ENCODE measurements around the gene ZCCHC24.
A peak's percentile ranks its signal among the peaks of the same experiment; 100 is the strongest.

Gene ZCCHC24

DNA sequence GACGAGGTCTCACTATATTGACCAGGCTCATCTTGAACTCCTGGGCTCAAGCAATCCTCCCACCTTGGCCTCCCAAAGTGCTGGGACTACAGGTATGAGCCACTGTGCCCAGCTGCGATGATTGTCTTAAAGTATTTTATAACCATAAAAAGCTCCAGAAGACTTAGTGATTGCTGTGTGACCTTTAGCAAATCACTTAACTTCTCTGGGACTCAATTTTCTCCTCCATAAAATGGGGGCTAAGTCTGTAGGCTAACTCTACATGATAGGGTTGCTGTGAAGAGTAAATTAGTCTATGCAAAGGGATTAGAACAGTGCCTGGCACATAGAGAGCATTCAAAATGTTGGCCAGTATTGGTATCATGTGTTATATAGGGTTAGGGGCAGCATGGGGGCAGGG lies 55.4 kb downstream of the ZCCHC24 start:
- Histone ChIP-seq H3K23ac (ENCODE audit: low read length in 2 of 2) (no peak overlapping the region), H3K4me2 (ENCODE audit: low read length, poor library complexity, severe bottlenecking) (no peak overlapping the region), H2BK5ac (ENCODE audit: low read depth, low read length, poor library complexity, severe bottlenecking) (no peak overlapping the region), H3K9ac (ENCODE audit: low read length) (no peak overlapping the region), H2BK120ac (ENCODE audit: low read depth, low read length) (no peak overlapping the region), H3K27me3 (ENCODE audit: control insufficient read depth in 1 of 2, insufficient read depth in 1 of 2, low read length in 2 of 2) (no peaks in the 10 kb centered on the region), H2AK5ac (ENCODE audit: low read length, severe bottlenecking) (no peak overlapping the region), H3K79me1 (replicated peaks; ENCODE audit: low read length, poor library complexity, severe bottlenecking) (peaks cover 29% of the 10 kb centered on the region), H2BK12ac (ENCODE audit: low read length in 2 of 2) (no peak overlapping the region), H3K36me3 (ENCODE audit: control insufficient read depth in 1 of 2, insufficient read depth in 2 of 2, low read depth in 1 of 2, low read length in 2 of 2) (peaks cover 84 to 88% of the 10 kb centered on the region in 2 experiments), H4K91ac (ENCODE audit: low read length) (no peak overlapping the region), H3K4ac (ENCODE audit: low read depth in 1 of 2, low read length in 2 of 2) (no peak overlapping the region), H2AFZ (ENCODE audit: low read depth, low read length) (no peak overlapping the region), H3K4me1 (ENCODE audit: control insufficient read depth, insufficient read depth, low read depth, low read length) (peaks cover 22% of the 10 kb centered on the region), H3K18ac (ENCODE audit: low read depth in 1 of 2, low read length in 2 of 2) (no peak overlapping the region), H3K27ac (ENCODE audit: low read length, poor library complexity, severe bottlenecking) (no peak overlapping the region), H4K8ac (ENCODE audit: low read length) (no peak overlapping the region), H3K9me3 (ENCODE audit: control insufficient read depth, low read length) (no peaks in the 10 kb centered on the region), H3K14ac (ENCODE audit: low read length in 2 of 2) (no peak overlapping the region), H2BK15ac (ENCODE audit: low read depth, poor library complexity, severe bottlenecking) (no peak overlapping the region), H3K4me3 (ENCODE audit: insufficient read depth in 1 of 2, low read depth in 1 of 2, low read length in 2 of 2) (no peak overlapping the region)
- DNase-seq: no peak
- 100% methylated on average over 1 of the region's 2 CpGs for WGBS

DNA sequence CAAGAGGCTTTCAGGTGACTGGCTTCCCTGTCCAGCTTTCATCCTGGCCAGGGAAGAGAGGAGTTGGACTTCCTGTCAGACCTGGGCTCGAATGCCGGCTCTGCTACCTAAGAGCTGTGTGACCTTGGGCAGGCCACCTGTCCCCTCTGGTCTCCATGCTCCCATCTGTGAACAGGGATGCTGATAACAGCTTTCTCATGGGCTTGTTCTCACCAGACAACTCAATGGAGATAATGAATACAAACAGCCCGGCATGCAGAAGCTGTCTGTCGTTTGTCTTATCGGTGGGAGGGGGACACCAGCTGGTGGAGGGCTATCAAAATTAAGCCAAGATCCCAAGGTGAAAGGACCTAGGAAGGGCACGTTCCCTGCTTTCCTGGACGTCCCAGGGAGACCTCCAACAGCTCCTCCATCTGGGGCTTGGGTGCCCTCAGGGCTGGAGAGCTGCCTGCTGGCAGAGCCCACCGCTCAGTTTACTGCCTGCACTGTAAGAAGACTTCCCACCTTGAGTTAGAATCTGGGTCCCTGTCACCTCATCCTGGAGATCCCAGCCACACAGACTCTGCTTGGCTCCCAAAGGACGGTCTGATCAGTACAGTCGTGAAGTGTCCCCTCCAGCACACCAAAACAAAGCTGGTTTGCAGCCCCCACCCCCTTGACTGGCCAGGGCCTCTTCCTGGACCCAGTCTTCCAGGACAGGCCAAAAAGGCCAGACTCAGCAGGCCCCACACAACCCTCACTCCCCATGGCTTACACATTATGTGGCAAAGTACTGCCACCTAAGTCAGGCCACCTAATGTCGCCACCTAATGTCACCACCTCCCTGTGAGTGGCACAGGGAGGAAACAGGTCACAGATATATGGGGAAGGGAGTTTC lies 57.2 kb downstream of the ZCCHC24 start:
- Histone ChIP-seq H3K27me3 (ENCODE audit: control insufficient read depth in 1 of 2, insufficient read depth in 1 of 2, low read length in 2 of 2) (no peaks in the 10 kb centered on the region), H3K36me3 (ENCODE audit: control insufficient read depth in 1 of 2, insufficient read depth in 2 of 2, low read depth in 1 of 2, low read length in 2 of 2) (peaks cover 79 to 87% of the 10 kb centered on the region in 2 experiments), H3K23ac (ENCODE audit: low read length in 2 of 2) (no peak overlapping the region), H3K4ac (ENCODE audit: low read depth in 1 of 2, low read length in 2 of 2) (peak overlapping the region in 1 of 2 experiments; percentile 20), H4K91ac (ENCODE audit: low read length) (peak overlapping the region; percentile 12), H4K8ac (ENCODE audit: low read length) (no peak overlapping the region), H2BK15ac (ENCODE audit: low read depth, poor library complexity, severe bottlenecking) (peak overlapping the region; percentile 12), H2BK12ac (ENCODE audit: low read length in 2 of 2) (no peak overlapping the region), H3K4me3 (ENCODE audit: insufficient read depth in 1 of 2, low read depth in 1 of 2, low read length in 2 of 2) (no peak overlapping the region), H2AK5ac (ENCODE audit: low read length, severe bottlenecking) (no peak overlapping the region), H3K27ac (ENCODE audit: low read length, poor library complexity, severe bottlenecking) (no peak overlapping the region), H3K9ac (ENCODE audit: low read length) (no peak overlapping the region), H3K4me1 (ENCODE audit: control insufficient read depth, insufficient read depth, low read depth, low read length) (peaks cover 30% of the 10 kb centered on the region), H3K9me3 (ENCODE audit: control insufficient read depth, low read length) (no peaks in the 10 kb centered on the region), H2BK5ac (ENCODE audit: low read depth, low read length, poor library complexity, severe bottlenecking) (no peak overlapping the region), H2BK120ac (ENCODE audit: low read depth, low read length) (no peak overlapping the region), H3K4me2 (ENCODE audit: low read length, poor library complexity, severe bottlenecking) (no peak overlapping the region), H3K18ac (ENCODE audit: low read depth in 1 of 2, low read length in 2 of 2) (no peak overlapping the region), H3K14ac (ENCODE audit: low read length in 2 of 2) (no peak overlapping the region), H3K79me1 (replicated peaks; ENCODE audit: low read length, poor library complexity, severe bottlenecking) (peaks cover 23% of the 10 kb centered on the region), H2AFZ (ENCODE audit: low read depth, low read length) (no peak overlapping the region)
- WGBS: 86% methylated on average over 11 of the region's 11 CpGs
- DNase-seq: no peak

DNA sequence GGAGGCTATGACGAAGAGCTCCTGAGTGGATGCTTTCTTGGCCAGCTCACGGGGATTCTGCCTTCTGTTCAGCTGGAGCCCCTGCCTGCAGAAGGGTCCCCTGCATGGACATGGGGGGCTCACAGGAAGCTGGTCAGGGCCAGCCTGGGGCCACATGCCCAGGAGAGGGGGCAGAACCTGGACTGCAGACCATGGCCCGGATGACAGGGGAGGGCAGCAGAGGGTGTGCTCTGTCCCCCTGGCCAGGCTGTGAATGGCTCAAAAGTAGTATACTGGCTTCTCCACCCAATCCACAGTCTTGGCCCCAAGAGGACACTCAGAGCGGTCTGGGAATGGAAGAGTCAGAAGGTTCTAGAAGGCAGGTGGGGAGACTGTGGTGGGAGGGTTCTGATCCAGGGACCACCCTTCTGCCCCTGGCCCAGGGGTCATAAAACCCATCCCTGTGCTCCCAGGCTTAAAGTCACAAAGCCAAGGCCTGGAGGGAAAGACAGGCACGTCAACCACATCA lies 57.9 kb downstream of the ZCCHC24 start:
- Histone ChIP-seq H3K4me2 (ENCODE audit: low read length, poor library complexity, severe bottlenecking) (no peak overlapping the region), H3K9ac (ENCODE audit: low read length) (peak overlapping the region; percentile 37), H3K79me1 (replicated peaks; ENCODE audit: low read length, poor library complexity, severe bottlenecking) (peaks cover 21% of the 10 kb centered on the region), H3K4me3 (ENCODE audit: insufficient read depth in 1 of 2, low read depth in 1 of 2, low read length in 2 of 2) (no peak overlapping the region), H3K14ac (ENCODE audit: low read length in 2 of 2) (no peak overlapping the region), H3K9me3 (ENCODE audit: control insufficient read depth, low read length) (no peaks in the 10 kb centered on the region), H3K4me1 (ENCODE audit: control insufficient read depth, insufficient read depth, low read depth, low read length) (peaks cover 32% of the 10 kb centered on the region), H2AK5ac (ENCODE audit: low read length, severe bottlenecking) (no peak overlapping the region), H3K27ac (ENCODE audit: low read length, poor library complexity, severe bottlenecking) (no peak overlapping the region), H3K4ac (ENCODE audit: low read depth in 1 of 2, low read length in 2 of 2) (no peak overlapping the region), H2BK120ac (ENCODE audit: low read depth, low read length) (no peak overlapping the region), H2BK5ac (ENCODE audit: low read depth, low read length, poor library complexity, severe bottlenecking) (no peak overlapping the region), H4K91ac (ENCODE audit: low read length) (no peak overlapping the region), H3K27me3 (ENCODE audit: control insufficient read depth in 1 of 2, insufficient read depth in 1 of 2, low read length in 2 of 2) (no peaks in the 10 kb centered on the region), H3K18ac (ENCODE audit: low read depth in 1 of 2, low read length in 2 of 2) (no peak overlapping the region), H2BK15ac (ENCODE audit: low read depth, poor library complexity, severe bottlenecking) (no peak overlapping the region), H2AFZ (ENCODE audit: low read depth, low read length) (no peak overlapping the region), H4K8ac (ENCODE audit: low read length) (no peak overlapping the region), H3K23ac (ENCODE audit: low read length in 2 of 2) (no peak overlapping the region), H2BK12ac (ENCODE audit: low read length in 2 of 2) (no peak overlapping the region), H3K36me3 (ENCODE audit: control insufficient read depth in 1 of 2, insufficient read depth in 2 of 2, low read depth in 1 of 2, low read length in 2 of 2) (peaks cover 77 to 80% of the 10 kb centered on the region in 2 experiments)
- 82% methylated on average over 4 of the region's 5 CpGs for WGBS
- DNase-seq: no peak

DNA sequence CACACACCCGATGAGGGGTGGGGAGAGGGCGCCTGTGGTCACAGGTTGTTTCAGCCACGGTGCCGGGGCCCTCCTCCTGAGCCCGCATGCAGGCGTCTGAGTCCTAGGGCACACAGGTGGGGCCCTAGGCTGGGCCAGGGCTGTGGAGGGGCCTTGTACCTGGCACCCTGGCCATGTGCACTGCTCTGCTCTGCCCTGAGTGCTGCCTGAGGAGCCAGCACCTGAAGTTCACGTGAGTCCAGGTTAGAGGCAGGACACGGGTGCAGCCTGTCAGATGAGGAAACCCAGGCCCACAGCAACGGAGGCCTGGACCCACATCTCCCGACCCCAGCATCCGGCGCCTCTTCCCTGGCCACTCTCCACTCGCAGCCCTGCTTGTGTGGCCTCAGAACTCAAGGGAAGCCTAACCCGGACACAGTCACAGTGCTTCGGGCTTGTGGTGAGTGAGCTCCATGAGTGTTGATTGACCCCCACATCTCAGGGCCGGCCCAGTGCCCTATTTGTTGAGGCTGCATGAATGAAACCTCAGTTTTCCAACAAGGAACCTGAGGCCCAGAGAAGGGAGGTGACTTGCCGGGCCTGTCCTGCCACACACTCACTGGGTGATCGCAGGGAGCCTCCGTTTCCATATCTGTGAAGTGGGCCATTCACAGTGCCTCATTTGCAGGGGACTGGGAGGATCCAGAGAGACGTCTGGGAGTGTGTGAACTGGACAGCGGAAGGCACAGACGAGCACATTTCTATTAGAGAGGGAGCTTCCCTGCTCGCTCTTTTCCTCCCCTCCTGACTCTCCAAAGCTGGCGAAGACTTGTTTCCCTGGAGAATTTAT lies 58.6 kb downstream of the ZCCHC24 start:
- Histone ChIP-seq H4K8ac (ENCODE audit: low read length) (no peak overlapping the region), H3K4me3 (ENCODE audit: insufficient read depth in 1 of 2, low read depth in 1 of 2, low read length in 2 of 2) (no peak overlapping the region), H3K14ac (ENCODE audit: low read length in 2 of 2) (no peak overlapping the region), H3K9me3 (ENCODE audit: control insufficient read depth, low read length) (no peaks in the 10 kb centered on the region), H2AK5ac (ENCODE audit: low read length, severe bottlenecking) (no peak overlapping the region), H3K9ac (ENCODE audit: low read length) (peak overlapping the region; percentile 37), H3K23ac (ENCODE audit: low read length in 2 of 2) (no peak overlapping the region), H3K18ac (ENCODE audit: low read depth in 1 of 2, low read length in 2 of 2) (no peak overlapping the region), H2BK15ac (ENCODE audit: low read depth, poor library complexity, severe bottlenecking) (no peak overlapping the region), H2BK120ac (ENCODE audit: low read depth, low read length) (no peak overlapping the region), H2AFZ (ENCODE audit: low read depth, low read length) (no peak overlapping the region), H4K91ac (ENCODE audit: low read length) (no peak overlapping the region), H3K4me1 (ENCODE audit: control insufficient read depth, insufficient read depth, low read depth, low read length) (peaks cover 36% of the 10 kb centered on the region), H3K79me1 (replicated peaks; ENCODE audit: low read length, poor library complexity, severe bottlenecking) (peaks cover 14% of the 10 kb centered on the region), H2BK5ac (ENCODE audit: low read depth, low read length, poor library complexity, severe bottlenecking) (no peak overlapping the region), H2BK12ac (ENCODE audit: low read length in 2 of 2) (no peak overlapping the region), H3K4me2 (ENCODE audit: low read length, poor library complexity, severe bottlenecking) (no peak overlapping the region), H3K27ac (ENCODE audit: low read length, poor library complexity, severe bottlenecking) (no peak overlapping the region), H3K4ac (ENCODE audit: low read depth in 1 of 2, low read length in 2 of 2) (no peak overlapping the region), H3K36me3 (ENCODE audit: control insufficient read depth in 1 of 2, insufficient read depth in 2 of 2, low read depth in 1 of 2, low read length in 2 of 2) (peaks cover 73% of the 10 kb centered on the region in 2 experiments), H3K27me3 (ENCODE audit: control insufficient read depth in 1 of 2, insufficient read depth in 1 of 2, low read length in 2 of 2) (no peaks in the 10 kb centered on the region)
- WGBS: 84% methylated on average over 24 of the region's 24 CpGs
- no peak for DNase-seq
